Activated gamma-delta T cell treated with Interleukin-2 at 50 U/mL for 16 hours (primary cell): Measurements from ENCODE around the gene PCYT1A.
A peak's percentile ranks its signal among the peaks of the same experiment; 100 is the strongest.
"Not testable (repeated sequence)": the region's sequence is repeated elsewhere in the genome, so short reads cannot be mapped to it uniquely, and the experiment has no call there.

Experiments
- DNase-seq: peaks from one replicate; pipeline ENCODE4 v3.0.0-alpha.2; 2020

PCYT1A gene

GRCh38 chr3:196210673-196211556 is 76.6 kb downstream of the PCYT1A start, which contains the start of gene ZDHHC19:
TSS of gene ZDHHC19 (minus strand) at chr3:196211400. CDS start at chr3:196211315, 85 bp downstream.
- no peak for DNase-seq

- DNase-seq = not testable (repeated sequence)
These were observed 77.4 kb downstream of the PCYT1A start for GRCh38 chr3:196209944-196210672.

GRCh38 chr3:196208942-196209695 is 78.4 kb downstream of the PCYT1A start:
- no peak for DNase-seq

GRCh38 chr3:196207833-196208607 is 79.5 kb downstream of the PCYT1A start:
- DNase-seq = peak; percentile 54

- no peak for DNase-seq
These were observed 80.2 kb downstream of the PCYT1A start for GRCh38 chr3:196207159-196207832.

- not testable (repeated sequence) for DNase-seq
These were observed 81.9 kb downstream of the PCYT1A start for GRCh38 chr3:196205442-196206205.

- no peak for DNase-seq
These were observed 83.7 kb downstream of the PCYT1A start for GRCh38 chr3:196203846-196204245.

GRCh38 chr3:196202516-196202970 is 85.0 kb downstream of the PCYT1A start:
- DNase-seq = no peak

GRCh38 chr3:196198771-196199753 is 88.5 kb downstream of the PCYT1A start:
- DNase-seq = no peak

GRCh38 chr3:196198081-196198675 is 89.3 kb downstream of the PCYT1A start:
- no peak for DNase-seq

GRCh38 chr3:196197524-196197923 is 90.0 kb downstream of the PCYT1A start:
- DNase-seq = no peak

- DNase-seq = no peak
These were observed 91.8 kb downstream of the PCYT1A start for GRCh38 chr3:196195664-196196265.

GRCh38 chr3:196194542-196194915 is 93.0 kb downstream of the PCYT1A start:
- DNase-seq = no peak

- no peak for DNase-seq
These were observed 93.6 kb downstream of the PCYT1A start for GRCh38 chr3:196193736-196194541.

GRCh38 chr3:196193133-196193735 is 94.3 kb downstream of the PCYT1A start:
- DNase-seq = no peak

GRCh38 chr3:196192524-196193051 is 94.9 kb downstream of the PCYT1A start:
- no peak for DNase-seq

- DNase-seq = peak; percentile 35
These were observed 95.4 kb downstream of the PCYT1A start for GRCh38 chr3:196192036-196192523.
